ENCODE data around the gene GRK3.

- TF ChIP-seq ZNF274 (IDR thresholded peaks at IDR 0.05; ENCODE audit: low read depth, low read length) (no peak), YY1 (IDR thresholded peaks at IDR 0.05; ENCODE audit: insufficient read depth, insufficient read length) (no peak)
Measured at GRCh38 chr22:25722626-25723025, 158.2 kb downstream of the GRK3 start.

Measured in NT2/D1 (cell line).